GM10266 (cell line): ENCODE data around the gene PACS2.

Experiments used
- DNase-seq: peaks from one replicate; pipeline ENCODE4 v3.0.0; 2012; ENCODE audit errors: extremely low spot score
- TF ChIP-seq, protein P1 (sequence below): IDR thresholded peaks from 2 replicates; pipeline ENCODE4 v1.5.1; 2012; ENCODE audit warnings: mild to moderate bottlenecking, low read depth; ENCODE audit not compliant: control insufficient read depth, insufficient read depth; ENCODE audit errors: missing control alignments

Gene PACS2

DNA sequence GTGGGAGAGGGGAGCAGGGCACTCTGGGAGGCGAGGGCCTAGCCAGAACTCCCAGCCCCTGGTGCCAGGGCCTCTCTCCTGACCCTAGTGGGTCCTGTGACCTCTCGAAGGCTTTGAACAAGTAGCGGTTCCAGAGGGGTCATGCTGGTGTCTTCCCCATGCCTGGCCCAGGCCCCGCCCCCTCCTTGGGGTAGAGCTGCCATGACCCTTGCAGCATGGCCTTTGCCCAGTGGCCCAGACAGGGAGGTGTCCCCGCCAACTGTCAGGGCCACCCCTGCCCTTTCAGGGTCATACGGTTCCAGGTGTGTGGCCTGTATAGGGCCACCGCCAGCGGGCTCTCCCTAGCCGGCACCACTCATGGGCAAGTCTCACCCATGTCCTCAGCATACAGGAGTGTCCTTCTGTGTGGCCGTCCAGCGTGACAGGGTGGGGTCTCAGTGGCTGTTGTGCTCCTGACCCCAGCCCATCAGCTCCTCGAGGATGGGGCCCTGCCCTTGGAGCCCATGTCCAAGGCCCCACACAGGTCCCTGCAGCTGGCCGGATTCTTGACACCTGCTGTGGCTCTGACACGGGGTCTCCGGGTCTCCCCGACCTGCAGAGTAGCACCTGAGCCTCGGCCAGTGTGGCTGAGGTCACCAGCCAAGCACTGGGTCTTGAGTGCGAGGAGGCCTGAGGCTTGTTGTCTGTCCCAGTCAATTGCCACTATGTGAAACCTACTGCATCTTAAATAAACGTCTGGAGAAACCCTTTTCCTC, 34.6 kb downstream of the PACS2 start:
- DNase-seq: no peak
- TF ChIP-seq, protein P1, sequence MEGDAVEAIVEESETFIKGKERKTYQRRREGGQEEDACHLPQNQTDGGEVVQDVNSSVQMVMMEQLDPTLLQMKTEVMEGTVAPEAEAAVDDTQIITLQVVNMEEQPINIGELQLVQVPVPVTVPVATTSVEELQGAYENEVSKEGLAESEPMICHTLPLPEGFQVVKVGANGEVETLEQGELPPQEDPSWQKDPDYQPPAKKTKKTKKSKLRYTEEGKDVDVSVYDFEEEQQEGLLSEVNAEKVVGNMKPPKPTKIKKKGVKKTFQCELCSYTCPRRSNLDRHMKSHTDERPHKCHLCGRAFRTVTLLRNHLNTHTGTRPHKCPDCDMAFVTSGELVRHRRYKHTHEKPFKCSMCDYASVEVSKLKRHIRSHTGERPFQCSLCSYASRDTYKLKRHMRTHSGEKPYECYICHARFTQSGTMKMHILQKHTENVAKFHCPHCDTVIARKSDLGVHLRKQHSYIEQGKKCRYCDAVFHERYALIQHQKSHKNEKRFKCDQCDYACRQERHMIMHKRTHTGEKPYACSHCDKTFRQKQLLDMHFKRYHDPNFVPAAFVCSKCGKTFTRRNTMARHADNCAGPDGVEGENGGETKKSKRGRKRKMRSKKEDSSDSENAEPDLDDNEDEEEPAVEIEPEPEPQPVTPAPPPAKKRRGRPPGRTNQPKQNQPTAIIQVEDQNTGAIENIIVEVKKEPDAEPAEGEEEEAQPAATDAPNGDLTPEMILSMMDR: no peak

DNA sequence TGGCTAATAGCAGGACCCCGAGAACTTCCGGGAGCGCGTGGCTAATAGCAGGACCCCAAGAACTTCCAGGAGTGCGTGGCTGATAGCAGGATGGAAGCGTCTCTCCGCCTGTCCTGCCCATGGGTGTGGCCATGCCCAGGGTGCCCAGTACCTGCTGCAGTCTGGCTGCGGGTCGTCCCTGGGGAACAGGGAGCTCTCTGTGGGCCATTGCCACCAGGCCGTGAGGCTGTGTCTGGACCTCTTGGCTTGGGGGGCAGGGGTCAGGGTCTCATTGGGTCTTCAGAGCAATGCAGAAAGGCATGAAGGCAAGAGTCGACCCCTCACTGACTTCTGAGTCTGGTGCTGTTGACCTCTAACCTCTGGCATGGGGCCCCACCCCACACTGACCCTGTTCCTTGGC, 35.4 kb downstream of the PACS2 start:
- TF ChIP-seq, protein P1: no peak
- DNase-seq: no peak

DNA sequence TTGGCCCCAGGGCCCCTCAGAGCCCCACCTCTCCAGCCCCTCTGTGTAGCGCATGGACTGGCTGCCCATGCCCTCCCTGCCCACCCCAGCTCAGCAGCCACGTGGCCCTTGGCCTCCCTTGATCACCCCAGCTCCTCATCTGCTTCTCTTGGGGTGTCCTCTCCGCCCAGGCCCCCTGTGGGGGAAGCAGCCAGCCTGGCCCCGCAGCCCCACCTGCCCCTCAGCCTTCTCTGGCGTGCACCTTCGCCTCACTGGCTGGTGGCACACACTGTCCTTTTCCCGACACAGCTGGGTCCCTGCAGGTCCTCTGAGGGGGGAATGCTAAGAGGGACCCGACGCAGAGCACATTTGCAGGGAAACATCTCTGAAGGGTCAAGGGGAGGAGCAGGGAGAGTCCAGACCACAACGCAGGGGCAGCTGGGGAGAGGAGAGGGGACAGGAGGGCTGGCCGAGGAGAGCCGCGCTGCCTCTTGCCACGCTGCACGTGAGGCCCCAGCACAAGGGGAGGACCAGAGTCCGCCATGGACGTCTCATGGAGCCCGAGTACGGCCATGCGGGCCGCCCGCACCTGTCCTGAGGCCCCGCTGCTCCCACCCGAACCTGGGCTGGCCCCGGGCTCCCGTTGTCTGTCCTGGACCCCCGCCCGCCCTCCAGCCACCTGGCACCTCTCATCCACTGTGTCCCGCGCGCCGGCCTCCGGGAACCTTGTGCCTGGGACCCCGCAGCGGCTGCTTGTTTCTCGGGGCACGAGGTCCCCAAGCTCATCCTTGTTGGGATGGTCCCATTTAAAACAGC, 36.1 kb downstream of the PACS2 start:
- TF ChIP-seq, protein P1: no peak
- no peak for DNase-seq

DNA sequence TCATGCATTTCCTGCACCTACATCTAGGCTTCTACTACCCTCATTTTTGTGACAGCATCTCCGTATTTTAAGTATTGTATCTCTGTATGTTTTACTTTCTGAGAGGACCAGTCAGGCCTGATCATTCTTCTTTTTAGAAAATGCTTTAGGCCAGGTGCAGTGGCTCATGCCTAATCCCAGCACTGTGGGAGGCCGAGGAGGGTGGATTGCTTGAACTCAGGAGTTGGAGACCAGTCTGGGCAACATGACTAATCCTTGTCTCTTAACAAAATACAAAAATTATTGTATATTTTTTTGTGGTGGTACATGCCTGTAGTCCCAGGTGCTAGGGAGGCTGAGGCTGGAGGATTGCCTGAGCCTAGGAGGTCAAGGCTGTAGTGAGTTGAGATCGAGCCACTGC, 36.9 kb downstream of the PACS2 start:
- no peak for DNase-seq
- TF ChIP-seq, protein P1: no peak

DNA sequence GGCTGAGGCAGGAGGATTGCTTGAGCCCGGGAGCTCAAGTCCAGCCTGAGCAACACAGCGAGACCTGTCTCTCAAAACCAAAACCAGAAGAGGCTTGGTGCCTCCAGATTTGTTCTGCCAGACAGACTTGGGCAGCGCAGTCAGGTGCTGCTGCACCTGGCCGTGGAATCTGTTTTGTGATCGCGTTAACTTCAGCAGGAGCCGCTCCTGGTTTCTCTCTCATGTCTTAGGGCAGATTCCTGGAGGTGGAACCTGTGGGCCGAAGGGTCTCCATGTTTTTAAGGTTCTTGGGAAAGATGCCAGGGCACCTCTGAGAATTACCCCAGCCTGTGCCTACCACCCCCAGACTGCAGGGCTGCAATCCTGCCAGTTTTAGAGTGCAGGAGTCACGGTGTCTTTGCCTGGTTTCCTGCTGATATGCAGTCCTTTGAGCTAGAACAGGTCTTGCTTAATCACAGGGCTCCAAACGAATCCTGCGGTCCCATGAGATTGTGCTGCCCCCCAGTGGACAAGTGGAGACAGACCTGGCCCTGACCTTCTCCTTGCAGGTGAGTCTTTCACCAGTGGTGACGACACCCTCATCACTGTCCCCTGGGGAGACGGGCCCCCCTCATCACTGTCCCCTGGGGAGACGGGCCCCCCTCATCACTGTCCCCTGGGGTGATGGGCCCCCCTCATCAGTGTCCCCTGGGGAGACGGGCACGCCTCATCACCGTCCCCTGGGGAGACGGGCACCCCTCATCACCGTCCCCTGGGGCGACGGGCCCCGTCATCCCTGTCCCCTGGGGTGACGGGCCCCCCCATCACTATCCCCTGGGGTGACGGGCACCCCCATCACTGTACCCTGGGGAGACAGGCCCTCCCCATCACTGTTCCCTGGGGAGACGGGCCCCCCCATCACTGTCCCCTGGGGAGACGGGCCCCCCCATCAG, 37.6 kb downstream of the PACS2 start:
- TF ChIP-seq, protein P1: peak; percentile 95
- peak; percentile 97 for DNase-seq

DNA sequence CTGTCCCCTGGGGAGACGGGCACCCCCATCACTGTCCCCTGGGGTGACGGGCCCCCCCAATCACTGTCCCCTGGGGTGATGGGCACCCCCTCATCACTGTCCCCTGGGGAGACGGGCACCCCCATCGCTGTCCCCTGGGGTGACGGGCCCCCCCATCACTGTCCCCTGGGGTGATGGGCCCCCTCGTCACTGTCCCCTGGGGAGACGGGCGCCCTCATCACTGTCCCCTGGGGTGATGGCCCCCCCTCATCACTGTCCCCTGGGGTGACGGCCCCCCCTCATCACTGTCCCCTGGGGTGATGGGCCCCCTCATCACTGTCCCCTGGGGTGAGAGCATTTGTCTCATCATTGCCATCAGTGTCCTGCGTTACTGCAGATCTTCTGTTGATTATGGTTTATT, 38.6 kb downstream of the PACS2 start:
- no peak for DNase-seq
- TF ChIP-seq, protein P1: no peak
